ENCODE data around the gene DEXI.

DEXI gene

GRCh38 chr16:10881479-10882030 is 60.7 kb downstream of the DEXI start:
- no peak overlapping the region for H3K27ac ChIP-seq
- TF ChIP-seq, protein P1, sequence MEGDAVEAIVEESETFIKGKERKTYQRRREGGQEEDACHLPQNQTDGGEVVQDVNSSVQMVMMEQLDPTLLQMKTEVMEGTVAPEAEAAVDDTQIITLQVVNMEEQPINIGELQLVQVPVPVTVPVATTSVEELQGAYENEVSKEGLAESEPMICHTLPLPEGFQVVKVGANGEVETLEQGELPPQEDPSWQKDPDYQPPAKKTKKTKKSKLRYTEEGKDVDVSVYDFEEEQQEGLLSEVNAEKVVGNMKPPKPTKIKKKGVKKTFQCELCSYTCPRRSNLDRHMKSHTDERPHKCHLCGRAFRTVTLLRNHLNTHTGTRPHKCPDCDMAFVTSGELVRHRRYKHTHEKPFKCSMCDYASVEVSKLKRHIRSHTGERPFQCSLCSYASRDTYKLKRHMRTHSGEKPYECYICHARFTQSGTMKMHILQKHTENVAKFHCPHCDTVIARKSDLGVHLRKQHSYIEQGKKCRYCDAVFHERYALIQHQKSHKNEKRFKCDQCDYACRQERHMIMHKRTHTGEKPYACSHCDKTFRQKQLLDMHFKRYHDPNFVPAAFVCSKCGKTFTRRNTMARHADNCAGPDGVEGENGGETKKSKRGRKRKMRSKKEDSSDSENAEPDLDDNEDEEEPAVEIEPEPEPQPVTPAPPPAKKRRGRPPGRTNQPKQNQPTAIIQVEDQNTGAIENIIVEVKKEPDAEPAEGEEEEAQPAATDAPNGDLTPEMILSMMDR (IDR thresholded peaks at IDR 0.05), result no peak
- no peak for TF ChIP-seq ZFX (IDR thresholded peaks at IDR 0.05; ENCODE audit: borderline replicate concordance)

GRCh38 chr16:10880594-10881452 is 61.4 kb downstream of the DEXI start:
- TF ChIP-seq, protein P1 (IDR thresholded peaks at IDR 0.05), result no peak
- TF ChIP-seq ZFX (IDR thresholded peaks at IDR 0.05; ENCODE audit: borderline replicate concordance), result no peak
- no peak overlapping the region for H3K27ac ChIP-seq

- TF ChIP-seq ZFX (IDR thresholded peaks at IDR 0.05; ENCODE audit: borderline replicate concordance), result no peak
- TF ChIP-seq, protein P1 (IDR thresholded peaks at IDR 0.05), result no peak
- no peak overlapping the region for H3K27ac ChIP-seq
Observed at GRCh38 chr16:10879681-10880589, 62.3 kb downstream of the DEXI start.

Measured in 22Rv1 (cell line).